HG03565 (cell line): ENCODE measurements around the gene SDF2.
"Not testable (repeated sequence)": the region's sequence is repeated elsewhere in the genome, so short reads cannot be mapped to it uniquely, and the experiment has no call there.

Experiments used
- ATAC-seq: cut with Tn5 transposase; IDR thresholded peaks from one replicate; pipeline ENCODE4 v1.9.1; 2021; ENCODE audit warnings: mild to moderate bottlenecking, moderate library complexity; ENCODE audit not compliant: unreplicated experiment

SDF2 gene

DNA sequence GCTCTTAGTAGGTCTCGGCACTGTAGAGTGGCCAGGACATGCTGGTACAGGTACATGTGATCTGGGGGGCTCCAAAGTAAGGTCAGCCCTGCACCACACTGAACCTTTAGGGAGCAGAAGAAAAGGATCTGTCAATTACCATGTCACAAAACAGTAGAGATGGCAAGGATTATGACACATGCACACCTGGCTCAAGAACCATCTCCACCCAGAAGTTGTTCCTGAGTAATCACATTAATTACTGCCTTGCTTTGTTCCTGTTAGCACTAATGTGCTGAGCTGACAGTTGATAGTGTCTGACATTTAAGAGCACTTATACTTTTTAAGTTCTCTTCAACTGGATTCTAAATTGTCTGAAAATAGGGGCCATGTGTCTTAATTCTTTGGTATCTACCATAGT, 26.2 kb downstream of the SDF2 start:
- ATAC-seq = no peak

DNA sequence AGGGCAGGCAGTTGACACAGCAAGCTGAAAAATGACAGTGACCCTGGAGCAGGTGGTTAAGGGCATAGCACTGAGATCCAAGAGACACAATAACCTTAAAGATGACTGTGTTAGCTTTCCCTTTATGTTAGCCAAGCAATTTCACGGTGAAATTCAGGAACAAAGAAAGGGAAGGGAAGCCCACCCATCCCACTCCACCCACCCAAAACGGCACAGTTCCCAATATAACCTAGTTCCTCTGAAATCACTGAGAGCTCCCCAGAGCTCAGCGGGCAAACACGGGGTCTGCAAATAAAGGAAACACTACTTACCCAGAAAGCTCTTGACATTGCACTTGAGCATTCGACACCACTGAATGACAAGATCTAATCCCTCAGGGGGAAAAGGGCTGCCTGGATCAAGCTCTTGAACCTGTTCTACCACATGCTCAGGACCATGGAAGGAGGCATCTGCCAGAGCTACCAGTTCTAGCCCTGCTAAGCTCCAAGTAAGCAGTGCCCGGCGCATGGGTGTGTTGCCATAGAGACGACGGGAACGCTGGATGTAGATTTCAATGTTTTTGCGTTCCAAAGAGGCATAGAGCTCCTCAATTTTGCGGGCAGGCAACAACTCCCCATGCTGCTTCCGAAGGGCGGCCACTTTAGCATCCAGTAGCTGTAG, 27.4 kb downstream of the SDF2 start:
- no peak for ATAC-seq

DNA sequence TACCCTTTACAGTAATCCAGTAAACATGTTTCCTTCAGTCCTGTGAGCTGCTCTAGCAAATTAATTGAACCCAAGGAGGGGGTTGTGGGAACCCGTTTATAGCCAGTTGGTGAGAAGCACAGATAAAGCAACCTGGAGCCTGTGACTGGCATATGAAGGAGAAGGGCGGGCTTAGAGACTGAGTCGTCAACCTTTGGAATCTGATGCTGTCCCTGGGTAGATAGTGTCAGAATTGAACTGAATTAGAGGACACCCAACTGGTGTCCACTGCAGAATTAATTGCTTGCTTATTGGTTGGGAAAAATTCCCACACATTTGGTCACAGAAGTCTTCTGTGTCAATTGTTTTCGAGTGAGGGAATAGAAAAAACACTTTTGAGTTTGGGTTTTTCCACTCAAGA, 34.9 kb downstream of the SDF2 start:
- ATAC-seq = no peak

DNA sequence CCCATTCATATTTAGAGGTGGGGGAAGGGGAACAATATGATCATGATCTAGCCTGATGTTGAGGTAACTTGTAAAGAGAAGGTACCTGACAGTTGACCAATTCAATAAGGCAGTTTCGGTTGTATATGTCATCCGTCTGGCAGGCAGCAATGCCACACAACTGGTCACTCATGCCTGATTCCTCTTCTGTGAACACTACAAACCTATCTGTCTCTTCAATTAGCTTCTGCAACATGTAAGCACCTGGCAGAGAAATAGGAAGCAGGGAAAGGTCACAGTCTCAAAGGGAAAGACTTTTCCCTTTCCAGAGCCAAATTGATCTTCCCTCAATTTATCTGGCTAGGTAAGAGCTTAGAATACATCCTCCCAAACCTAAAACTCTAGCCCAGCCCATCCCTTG, 37.6 kb downstream of the SDF2 start:
- no peak for ATAC-seq

DNA sequence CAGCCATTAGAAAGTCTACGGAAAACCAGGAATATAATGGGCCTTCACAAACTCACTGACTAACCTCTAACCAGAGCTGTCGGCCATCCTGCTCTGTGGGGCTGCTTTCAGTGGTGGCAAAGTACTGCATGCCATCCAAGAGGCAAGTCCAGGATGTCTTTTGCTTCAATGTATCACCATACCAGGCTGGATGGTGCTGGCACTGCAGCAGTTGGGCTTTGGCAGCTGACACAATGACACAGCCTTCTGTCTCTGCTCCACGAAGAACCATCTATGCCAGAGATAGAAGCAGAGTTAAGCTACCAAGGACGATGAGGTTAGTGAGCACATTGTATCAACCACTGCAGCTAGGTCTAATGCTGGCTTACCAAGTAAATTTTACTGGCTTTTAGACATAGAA, 38.0 kb downstream of the SDF2 start:
- ATAC-seq = no peak

DNA sequence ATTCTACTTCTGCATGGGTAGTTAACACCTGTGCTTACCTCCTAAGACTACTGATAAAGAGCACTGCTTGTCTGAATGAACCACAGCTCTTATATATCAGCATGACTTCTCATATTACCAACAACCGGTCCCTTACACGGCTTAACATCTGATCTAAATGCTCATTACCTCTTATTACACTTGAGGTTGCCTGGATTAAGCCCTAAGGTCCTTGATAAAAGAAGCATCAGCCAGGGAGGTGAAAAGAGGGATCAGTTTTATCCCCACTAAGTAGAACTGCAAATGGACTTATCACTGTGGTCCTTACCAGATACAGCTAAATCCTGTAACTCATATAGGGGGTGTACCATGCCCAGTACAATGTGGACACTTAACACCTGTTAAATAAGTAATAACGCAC, 39.5 kb downstream of the SDF2 start:
- no peak for ATAC-seq

DNA sequence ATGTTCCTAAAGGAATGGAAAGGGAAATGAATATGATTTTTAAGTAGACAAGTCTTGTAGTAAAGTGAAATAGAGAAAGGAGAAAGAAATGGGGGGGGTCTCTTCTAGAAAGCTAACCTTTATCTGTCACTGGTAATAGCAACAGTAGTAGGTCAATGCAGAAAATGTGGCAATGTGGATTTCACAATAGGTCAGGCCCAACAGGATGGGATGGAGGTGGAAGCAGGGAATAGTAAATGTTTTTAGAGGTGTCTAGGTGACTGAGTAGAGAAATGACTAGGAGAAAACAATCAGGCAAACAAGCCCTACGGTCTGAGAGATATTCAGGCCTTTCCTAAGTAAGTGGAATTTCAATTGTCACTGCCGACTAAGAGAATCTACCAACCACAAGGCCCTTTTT, 41.7 kb downstream of the SDF2 start:
- ATAC-seq = no peak

DNA sequence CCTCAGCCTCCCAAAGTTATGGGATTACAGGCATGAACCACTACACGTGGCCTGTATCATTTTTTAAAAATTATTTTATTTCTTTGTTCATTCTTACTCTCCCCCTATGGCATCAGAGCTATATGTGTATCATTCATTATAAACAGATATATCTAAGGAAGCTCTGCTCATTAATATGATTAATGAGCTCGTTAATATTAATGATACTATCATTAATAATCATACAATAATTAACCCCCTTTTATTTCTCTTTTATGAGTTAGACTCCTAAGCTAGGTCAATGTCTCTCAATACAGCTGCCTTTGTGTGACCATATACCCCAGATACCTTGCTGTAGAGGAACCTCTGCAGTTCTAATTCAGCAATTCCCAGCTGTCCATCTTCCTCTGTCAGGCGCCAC, 43.2 kb downstream of the SDF2 start:
- no peak for ATAC-seq

DNA sequence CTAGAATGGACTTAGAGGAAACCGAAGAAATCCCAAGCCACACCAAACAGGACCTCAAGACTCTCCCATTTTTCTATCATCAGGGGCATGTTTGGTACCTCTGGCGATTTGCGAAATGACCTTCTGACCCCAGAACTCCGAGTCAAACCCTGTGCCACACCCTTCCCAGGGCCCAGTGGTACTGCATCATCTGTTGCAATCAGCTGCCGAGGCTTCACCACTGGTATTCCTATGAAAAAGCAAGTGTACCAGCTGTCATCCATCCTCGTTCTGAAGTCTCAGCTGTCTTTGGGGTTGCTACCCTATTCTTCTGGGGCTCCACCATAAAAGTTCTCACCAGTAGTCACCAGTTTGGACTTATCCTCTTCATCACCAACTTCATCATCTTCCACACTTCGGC, 45.4 kb downstream of the SDF2 start:
- ATAC-seq = no peak

DNA sequence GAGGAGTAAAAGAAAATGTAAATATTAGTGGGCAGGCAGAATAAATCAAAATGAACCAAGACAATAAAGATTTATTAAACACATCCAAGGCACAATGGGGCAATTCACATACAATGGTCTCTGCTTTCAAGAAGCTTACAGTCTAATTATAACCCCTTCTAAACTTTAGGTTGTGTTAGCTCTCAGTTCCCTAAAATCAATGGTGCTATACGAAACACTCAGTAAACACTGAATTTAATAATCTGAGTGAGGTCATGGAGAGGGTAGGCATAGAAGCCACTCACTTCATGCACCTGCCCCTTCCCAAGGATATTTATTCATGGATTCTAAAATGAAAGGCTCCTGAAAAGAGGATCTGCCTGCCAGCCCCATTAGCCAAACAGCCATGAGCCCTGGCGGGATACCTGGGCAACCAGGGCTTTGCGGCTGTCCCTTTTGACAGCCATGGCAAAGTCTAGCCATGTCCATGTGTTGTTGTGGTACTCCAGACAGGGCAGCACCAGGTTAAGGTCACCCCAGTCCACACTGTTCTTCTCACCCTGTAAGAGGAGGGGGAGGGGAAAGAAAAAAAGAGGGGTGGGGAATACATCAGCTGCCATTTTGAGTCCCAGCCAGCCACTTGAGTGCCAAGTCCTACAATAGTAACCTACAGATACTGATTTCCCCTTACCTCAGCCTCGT, 46.3 kb downstream of the SDF2 start:
- no peak for ATAC-seq

DNA sequence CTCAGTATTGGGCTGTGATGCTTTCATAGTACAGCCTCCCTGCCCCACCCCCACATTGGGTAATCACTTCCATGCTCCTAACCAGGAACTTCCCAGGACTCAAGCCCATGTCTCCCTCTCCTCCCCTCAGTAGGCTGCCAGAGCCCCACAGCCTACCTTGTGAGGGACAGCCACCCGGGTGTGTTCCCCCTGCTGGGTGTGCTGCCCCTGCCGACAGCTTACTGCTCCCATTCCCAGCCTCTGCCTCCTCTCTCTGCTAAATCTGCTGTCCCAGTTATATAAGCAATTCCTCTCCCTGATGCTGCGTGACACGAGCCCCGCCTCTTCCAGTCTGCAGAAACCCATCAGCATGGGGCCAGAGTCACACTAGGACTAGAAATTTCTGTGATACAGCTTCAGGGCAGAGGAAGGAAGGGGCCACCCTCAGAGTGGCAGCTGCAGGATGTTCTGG, 47.8 kb downstream of the SDF2 start, which contains the start of gene RSKR:
Gene RSKR (minus strand): TSS at position 255 of the 451 bp plus-strand sequence. CDS start 24 bp downstream, at position 231.
- ATAC-seq = no peak

DNA sequence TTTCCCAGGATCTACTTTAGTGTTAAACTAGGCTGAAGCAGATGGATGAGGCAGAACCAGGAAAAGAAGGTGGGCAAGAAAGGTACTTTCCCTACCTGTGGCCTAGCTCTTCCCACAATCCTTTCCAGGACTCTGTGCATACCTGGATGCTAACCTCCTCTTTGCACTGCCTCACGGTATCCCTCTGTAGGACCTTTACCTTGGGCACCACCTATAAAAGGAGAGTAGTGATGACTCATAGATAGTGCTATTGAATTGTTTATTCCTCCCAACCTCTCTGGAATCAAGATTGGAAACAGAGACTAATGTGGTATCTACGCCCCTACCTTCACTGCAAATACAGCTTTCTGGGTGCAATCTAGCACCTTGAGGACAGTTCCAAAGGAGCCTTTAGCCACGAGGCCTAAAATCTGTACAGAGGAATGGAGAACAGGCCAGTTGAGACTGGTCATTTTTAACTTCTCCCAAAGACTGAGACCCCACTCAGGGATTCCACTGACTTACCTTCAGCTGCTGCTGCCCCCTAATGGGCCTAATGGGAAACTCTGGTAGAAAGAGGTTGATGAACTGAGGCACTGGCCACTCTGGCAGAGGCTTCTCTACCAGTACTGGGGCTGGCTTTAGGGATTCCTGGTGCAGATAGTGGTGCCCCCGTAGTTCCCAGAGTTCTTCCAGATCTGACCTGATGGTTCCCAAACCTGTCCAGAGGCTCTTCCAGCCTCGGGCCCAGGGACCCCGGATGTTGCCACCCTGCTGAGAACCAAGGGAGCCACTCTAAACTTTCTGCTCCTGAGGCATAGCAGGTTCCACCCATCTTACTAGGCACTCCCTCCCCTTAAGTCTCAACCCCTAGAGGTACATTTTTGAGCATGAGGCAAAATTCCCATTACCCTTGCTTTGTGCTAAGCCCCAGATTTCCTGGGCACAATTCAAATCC, 48.5 kb downstream of the SDF2 start:
- ATAC-seq = no peak

DNA sequence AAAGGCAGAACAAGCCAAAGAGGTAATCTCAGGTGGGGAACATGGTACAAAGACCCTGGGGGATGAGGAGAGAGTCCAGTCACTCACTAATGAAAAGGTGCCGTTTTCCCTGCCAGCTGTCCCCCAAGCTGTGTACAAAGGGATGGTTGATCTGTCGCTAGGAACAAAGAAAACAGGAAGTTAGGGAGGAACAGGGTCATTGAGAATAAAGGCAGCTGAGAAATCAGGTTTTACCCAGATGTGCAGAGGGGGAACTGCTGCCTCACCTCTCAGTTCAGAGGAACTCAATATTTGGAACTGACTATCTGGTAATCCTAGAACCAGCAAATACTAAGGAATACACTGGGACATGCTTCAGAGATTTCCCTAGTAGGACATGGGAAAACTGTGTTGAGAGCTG, 49.2 kb downstream of the SDF2 start:
- ATAC-seq = no peak

DNA sequence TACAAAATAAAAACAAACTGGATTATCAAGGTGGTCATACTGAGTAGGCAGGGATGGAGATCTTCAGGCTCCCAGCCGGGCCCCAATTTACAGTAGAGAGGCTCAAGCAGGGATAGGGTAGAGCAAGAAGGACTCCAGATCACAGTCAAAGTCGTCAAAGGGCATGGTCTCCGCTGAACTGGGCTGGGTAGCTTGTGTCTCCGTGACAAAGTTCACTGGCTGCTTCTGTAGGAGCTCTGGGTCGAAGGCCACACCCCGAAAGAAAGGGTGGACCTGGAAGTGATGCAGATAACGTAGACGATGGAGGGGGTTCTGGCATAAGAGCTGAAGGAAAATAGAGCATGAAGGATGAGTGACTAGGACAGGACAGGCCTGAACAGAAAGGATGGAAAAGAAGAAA, 51.3 kb downstream of the SDF2 start:
- ATAC-seq = no peak

DNA sequence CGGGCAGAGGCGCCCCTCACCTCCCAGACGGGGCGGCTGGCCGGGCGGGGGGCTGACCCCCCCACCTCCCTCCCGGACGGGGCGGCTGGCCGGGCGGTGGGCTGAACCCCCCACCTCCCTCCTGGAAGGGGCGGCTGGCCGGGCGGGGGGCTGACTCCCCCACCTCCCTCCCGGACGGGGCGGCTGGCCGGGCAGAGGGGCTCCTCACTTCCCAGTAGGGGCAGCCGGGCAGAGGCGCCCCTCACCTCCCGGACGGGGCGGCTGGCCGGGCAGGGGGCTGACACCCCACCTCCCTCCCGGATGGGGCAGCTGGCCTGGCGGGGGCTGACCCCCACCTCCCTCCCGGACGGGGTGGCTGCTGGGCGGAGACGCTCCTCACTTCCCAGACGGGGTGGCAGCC, 57.7 kb downstream of the SDF2 start:
- ATAC-seq = not testable (repeated sequence)

DNA sequence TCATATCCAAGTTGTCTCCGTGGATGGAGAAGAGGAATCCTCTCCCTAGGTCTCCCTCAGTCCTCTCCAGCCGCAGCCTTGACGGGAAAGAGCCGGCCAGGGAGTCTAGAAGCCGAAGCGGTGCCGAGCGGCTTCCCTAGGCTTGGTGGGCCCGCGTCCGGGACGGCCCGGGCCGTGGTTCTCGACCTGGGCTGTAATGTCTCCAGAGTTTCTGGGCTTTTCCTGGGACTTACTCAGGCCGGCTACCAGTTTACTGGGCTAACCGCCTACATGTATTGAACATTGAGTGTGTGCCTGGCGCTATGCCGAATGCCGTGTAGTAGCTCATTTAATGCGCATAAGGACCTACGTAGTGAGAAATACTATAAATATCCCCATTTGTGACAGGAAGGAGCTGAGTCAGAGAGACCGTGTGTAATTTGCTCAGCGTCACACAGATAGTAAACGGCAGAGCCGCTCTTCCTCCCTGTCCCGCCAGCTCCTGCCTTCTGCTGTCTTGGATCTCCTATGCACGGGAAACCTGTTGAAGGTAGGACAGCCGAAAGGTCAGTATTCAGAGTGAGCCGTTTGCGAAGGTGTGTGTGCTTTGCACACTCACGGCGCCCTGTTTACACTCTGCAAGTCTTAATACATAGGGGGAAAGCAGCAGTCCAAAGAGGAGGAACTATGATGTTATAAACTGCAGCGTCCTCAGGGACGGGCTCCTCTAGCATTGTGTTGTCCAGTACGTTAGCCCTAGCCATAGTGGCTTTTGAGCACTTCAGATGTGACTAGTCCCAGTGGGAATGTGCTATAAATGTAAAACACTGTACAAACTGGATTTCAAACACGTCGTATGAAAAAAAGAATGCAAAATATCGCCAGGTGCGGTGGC, 62.2 kb downstream of the SDF2 start:
- peak; percentile 30 for ATAC-seq

DNA sequence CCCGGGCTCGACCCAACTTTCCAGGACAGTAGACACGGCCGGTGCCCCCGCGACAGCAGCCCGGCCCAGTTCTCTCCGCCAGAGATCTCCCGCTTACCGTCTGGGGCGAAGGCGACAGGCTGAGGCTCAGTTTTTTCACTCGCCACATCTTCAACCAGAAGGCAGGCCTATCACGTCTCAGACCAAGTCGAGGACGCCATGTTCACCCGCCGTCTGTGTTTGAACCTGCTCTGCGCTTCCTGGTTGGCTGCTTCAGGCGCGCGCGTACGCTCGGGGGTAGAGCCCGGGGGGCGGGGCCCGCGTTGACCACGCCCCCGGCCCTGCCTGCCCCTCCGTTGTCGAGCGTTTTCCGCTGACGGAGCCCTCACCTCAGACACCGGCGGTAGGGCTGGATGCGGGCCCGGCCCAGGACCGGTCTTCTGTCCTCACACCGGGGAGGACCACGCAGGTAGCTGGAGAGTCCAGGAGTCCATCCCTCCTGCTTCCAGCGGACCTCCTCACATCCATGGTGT, 62.9 kb downstream of the SDF2 start, which contains the start of gene SPAG5:
Gene SPAG5 (minus strand): TSS at position 227 of the 512 bp plus-strand sequence. CDS start 79 bp downstream, at position 148.
- peak; percentile 73 for ATAC-seq

DNA sequence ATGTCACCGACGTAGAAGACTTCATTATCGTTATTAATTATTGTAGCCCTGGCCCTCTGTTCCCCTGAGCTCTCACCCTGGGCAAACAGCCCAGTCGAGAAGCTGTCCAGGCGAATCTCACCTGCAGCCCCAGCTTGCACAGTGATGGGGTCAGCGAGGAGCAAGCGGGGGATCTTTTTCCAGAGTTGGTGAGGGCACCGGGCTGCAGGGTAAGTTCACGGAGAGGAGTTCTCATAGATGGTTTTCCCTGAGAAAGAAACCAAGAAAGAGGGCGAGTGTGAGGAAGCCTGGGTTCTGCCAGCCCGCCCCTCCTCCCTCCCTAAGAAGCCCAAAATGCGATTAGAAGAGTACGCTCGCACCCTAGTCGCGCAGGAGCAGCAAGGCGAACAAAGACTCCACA, 63.3 kb downstream of the SDF2 start:
- ATAC-seq = no peak
